Adrenal gland (tissue), 12 donors: ENCODE results near the gene CHTF8. TPM values are rescaled to one million over a fixed set of nuclear protein-coding genes. Genes with fewer than 3 reads are reported as not detected.

Source experiments
- DNase-seq, 7 donors: peaks; one replicate each; pipeline ENCODE4 v3.0.0-alpha.2; 2019 to 2020
- H3K27ac ChIP-seq, 5 donors: fragments of 200-600 bp; sonication (generic) in 4 of 5; 1 replicate in 3 of 5; 2 replicates in 2 of 5; pipeline versions ENCODE4 v1.5.1 to v1.8.0; 2016 to 2020; ENCODE audit warnings: mild to moderate bottlenecking in 1 of 5
- H3K27me3 ChIP-seq: fragments of 200-600 bp; 2 replicates; pipeline ENCODE4 v1.8.0; 2021
- H3K36me3 ChIP-seq, 2 donors: fragments of 200-600 bp; replicated peaks in 1 of 2; 1 replicate in 1 of 2; 2 replicates in 1 of 2; pipeline versions ENCODE4 v1.5.1 to v1.8.0; 2018 to 2022
- H3K4me1 ChIP-seq, 2 donors: fragments of 200-600 bp; replicated peaks in 1 of 2; 1 replicate in 1 of 2; 2 replicates in 1 of 2; pipeline versions ENCODE4 v1.5.1 to v1.8.0; 2018 to 2021
- H3K4me3 ChIP-seq, 4 donors: fragments of 200-600 bp; sonication (generic) in 3 of 4; one replicate each; pipeline ENCODE4 v1.5.1; 2016 to 2018
- H3K9me3 ChIP-seq, 3 donors: fragments of 200-600 bp; sonication (generic) in 1 of 3; replicated peaks in 1 of 3; 1 replicate in 2 of 3; 2 replicates in 1 of 3; pipeline versions ENCODE4 v1.5.1 to v1.8.0; 2016 to 2021
- CTCF ChIP-seq, 6 experiments: fragments of 450-650 bp in 4 of 6; fragments of 200-600 bp in 2 of 6; sonication (generic) in 1 of 6; IDR thresholded peaks; 1 replicate in 5 of 6; 2 replicates in 1 of 6; pipeline versions ENCODE4 v1.5.1 to v1.8.0; 2016 to 2021; ENCODE audit warnings: antibody characterized with exemption in 6 of 6, mild to moderate bottlenecking in 2 of 6, moderate library complexity in 1 of 6
- POLR2A ChIP-seq, 2 donors: fragments of 450-650 bp; IDR thresholded peaks; one replicate each; pipeline ENCODE4 v1.6.1; 2017; ENCODE audit warnings: antibody characterized with exemption in 2 of 2, mild to moderate bottlenecking in 2 of 2, moderate library complexity in 1 of 2
- WGBS, 4 donors: extraction: QIAGEN DNeasy Blood & Tissue Kit in 2 of 4; methylation state at CpG; one replicate each; pipeline versions ENCODE4 v1.1.5 to v1.1.7; 2013 to 2017; 5-methylcytosine and 5-hydroxymethylcytosine counted together
- intact Hi-C, 2 donors: fragments of 100-400 bp; cut with DNase I; formaldehyde crosslinking; loops; one replicate each; pipeline versions ENCODE4 v1.14.1 to v1.15.0; 2022 to 2023
- polyA plus RNA-seq, 3 donors: library from polyadenylated mRNA; stranded (reverse); fragments of 200-250 nt in 2 of 3; fragments of 350-450 nt in 1 of 3; fragmentation: Illumina TruSeq in 1 of 3; extraction: RNeasy Lipid Tissue Mini Kit (QIAGEN cat#74804) in 1 of 3; gene quantifications; one replicate each; pipeline ENCODE4 v1.2.3, GENCODE V29; 2013 to 2014
- total RNA-seq, 9 donors: library from RNA; depleted of rRNA in 4 of 9; stranded (reverse); fragments of >200 nt in 4 of 9; fragments of 120-200 nt in 1 of 9; fragmentation: NEBNext Ultra II Directional in 1 of 9; extraction: Animal tissue kit (Norgen Biotek cat#: 25700) in 1 of 9; gene quantifications; one replicate each; pipeline versions ENCODE4 v1.1.0 to v1.2.4, GENCODE V29; 2013 to 2023
- donor health status: healthy with polysubstance abuse.
- donor health status: Bipolar disorder and iron deficiency.
- donor health status: DM: yes; HTN: yes; CAD: no.
- donor health status: DM: no; HTN: no; CAD: no.
- donor health status: DM: no; HTN: no; CAD: no.
- donor health status: DM: yes; HTN: yes; CAD: no.

The CHTF8 gene
- total and polyA plus RNA-seq, 12 donors: 34.0 to 207 (median 81.7) TPM

GRCh38 chr16:69100071-69100691, 32.2 kb downstream of the CHTF8 start:
- no peak for DNase-seq
- Histone ChIP-seq H3K27me3 (no peaks in the 10 kb centered on the region), H3K9me3 (no peaks in the 10 kb centered on the region), H3K4me3 (no peak overlapping the region), H3K4me1 (no peaks in the 10 kb centered on the region), H3K36me3 (no peaks in the 10 kb centered on the region), H3K27ac (no peak overlapping the region)
- WGBS, 4 donors: 65 to 73% (median 70%) methylated on average over 11 of the region's 11 CpGs
- intact Hi-C loops: loop anchor here in 1 of 2 donors (10.0 kb wide), 1 partner anchor 195 kb away; no protein-coding TSS in a partner anchor
- TF ChIP-seq CTCF (IDR thresholded peaks at IDR 0.05) (no peak), POLR2A (IDR thresholded peaks at IDR 0.05) (no peak)

- Histone ChIP-seq H3K9me3 (no peaks in the 10 kb centered on the region), H3K36me3 (no peaks in the 10 kb centered on the region), H3K27me3 (no peaks in the 10 kb centered on the region), H3K4me1 (no peaks in the 10 kb centered on the region), H3K4me3 (no peak overlapping the region), H3K27ac (no peak overlapping the region)
- 89 to 96% (median 92%) methylated on average over 6 of the region's 6 CpGs for WGBS, 4 donors
- no peak for TF ChIP-seq CTCF (IDR thresholded peaks at IDR 0.05)
- no peak for TF ChIP-seq POLR2A (IDR thresholded peaks at IDR 0.05)
- no peak for DNase-seq
- intact Hi-C loops: no loop called here
Measured at GRCh38 chr16:69095193-69095592, 37.2 kb downstream of the CHTF8 start.

- TF ChIP-seq CTCF (IDR thresholded peaks at IDR 0.05) (no peak), POLR2A (IDR thresholded peaks at IDR 0.05) (no peak)
Measured at GRCh38 chr16:69094501-69094900, 37.9 kb downstream of the CHTF8 start.

GRCh38 chr16:69093974-69094373, 38.4 kb downstream of the CHTF8 start:
- no peaks in the 10 kb centered on the region for H3K27me3 ChIP-seq
- H3K9me3 ChIP-seq: no peaks in the 10 kb centered on the region
- no peak overlapping the region for H3K4me3 ChIP-seq
- no peak for DNase-seq
- intact Hi-C loops: no loop called here
- WGBS, 4 donors: 77 to 88% (median 81%) methylated on average over 1 to 3 of the region's 3 CpGs
- TF ChIP-seq POLR2A (IDR thresholded peaks at IDR 0.05) (no peak), CTCF (IDR thresholded peaks at IDR 0.05) (no peak)
- H3K27ac ChIP-seq: no peak overlapping the region
- H3K4me1 ChIP-seq: peaks cover 3 to 9% of the 10 kb centered on the region in 2 donors
- H3K36me3 ChIP-seq: no peaks in the 10 kb centered on the region

More at GRCh38 chr16:69094501-69094900, 37.9 kb downstream of the CHTF8 start:
- DNase-seq: no peak
- Histone ChIP-seq H3K4me3 (no peak overlapping the region), H3K9me3 (no peaks in the 10 kb centered on the region), H3K27ac (no peak overlapping the region), H3K36me3 (no peaks in the 10 kb centered on the region), H3K4me1 (peaks cover 2 to 4% of the 10 kb centered on the region in 2 donors), H3K27me3 (no peaks in the 10 kb centered on the region)
- WGBS, 4 donors: 70 to 80% (median 76%) methylated on average over 5 of the region's 5 CpGs
- intact Hi-C loops: no loop called here
